Body of pancreas (tissue), 4 donors: Measurements from ENCODE around the gene LIPT2. TPM values are rescaled to one million over a fixed set of nuclear protein-coding genes. Genes with fewer than 3 reads are reported as not detected.

Source experiments
- ATAC-seq: fragments of 150-250 bp; one replicate; pipeline ENCODE4 v1.9.1; 2016
- DNase-seq, 4 donors: peaks; one replicate each; pipeline ENCODE4 v3.0.0-alpha.2; 2019
- H3K27ac ChIP-seq, 4 donors: fragments of 200-600 bp; sonication (generic); 1 replicate in 3 of 4; 2 replicates in 1 of 4; pipeline versions ENCODE4 v1.5.1 to v1.6.1; 2016 to 2019; ENCODE audit warnings: mild to moderate bottlenecking in 1 of 4, mixed read lengths in 1 of 4, moderate library complexity in 1 of 4
- H3K27me3 ChIP-seq, 2 donors: fragments of 200-600 bp; sonication (generic); one replicate each; pipeline ENCODE4 v1.6.0; 2016; ENCODE audit warnings: mild to moderate bottlenecking in 1 of 2
- H3K36me3 ChIP-seq, 2 donors: fragments of 200-600 bp; sonication (generic); replicated peaks in 1 of 2; 2 replicates each; pipeline ENCODE4 v1.5.1; 2016; ENCODE audit warnings: low read depth in 2 of 2; ENCODE audit not compliant: insufficient read depth in 1 of 2
- H3K4me1 ChIP-seq: fragments of 200-600 bp; sonication (generic); one replicate; pipeline ENCODE4 v1.6.0; 2016
- H3K4me3 ChIP-seq, 2 donors: fragments of 200-600 bp; sonication (generic); 1 replicate in 1 of 2; 2 replicates in 1 of 2; pipeline ENCODE4 v1.5.1; 2016 to 2019
- H3K9me3 ChIP-seq, 3 donors: fragments of 200-600 bp; sonication (generic); 1 replicate in 2 of 3; 2 replicates in 1 of 3; pipeline ENCODE4 v1.5.1; 2016
- CTCF ChIP-seq, 7 experiments: fragments of 450-650 bp in 4 of 7; fragments of 200-600 bp in 3 of 7; sonication (generic) in 3 of 7; IDR thresholded peaks; one replicate each; pipeline ENCODE4 v1.5.1; 2016 to 2019; ENCODE audit warnings: antibody characterized with exemption in 7 of 7
- POLR2A ChIP-seq, 3 donors: fragments of 450-650 bp; IDR thresholded peaks; one replicate each; pipeline ENCODE4 v1.6.1; 2016; ENCODE audit warnings: antibody characterized with exemption in 3 of 3, mild to moderate bottlenecking in 2 of 3
- WGBS, 2 donors: methylation state at CpG; one replicate each; pipeline ENCODE4 v1.1.5; 2017; 5-methylcytosine and 5-hydroxymethylcytosine counted together
- intact Hi-C: fragments of 100-400 bp; cut with DNase I; formaldehyde crosslinking; loops from one replicate; pipeline ENCODE4 v1.15.1; 2023
- total RNA-seq, 2 donors: library from RNA; depleted of rRNA; stranded (reverse); fragments of >200 nt; gene quantifications; one replicate each; pipeline ENCODE4 v1.1.0, GENCODE V29; 2016

Gene LIPT2
- total RNA-seq = 10 to 100 TPM in 1 of 2 donors, 1 to 10 TPM in 1; 1.3 to 20.8 TPM

- ATAC-seq (peak; percentile 95), DNase-seq (peak; percentile 98 to 99 (median 98))
- Histone ChIP-seq H3K27me3 (no peaks in the 10 kb centered on the region), H3K27ac (peak within 1 kb of the TSS; percentile 97 to 100 (median 100)), H3K36me3 (no peaks in the 10 kb centered on the region), H3K4me1 (peaks cover 13% of the 10 kb centered on the region), H3K9me3 (peaks cover 0 to 5% (median 0%) of the 10 kb centered on the region in 3 donors), H3K4me3 (peak within 1 kb of the TSS; percentile 62 to 78)
- intact Hi-C loops = no loop called here
- TF ChIP-seq CTCF (IDR thresholded peaks at IDR 0.05) = no peak
- TF ChIP-seq POLR2A (IDR thresholded peaks at IDR 0.05) = peak; percentile 90 to 94 (median 93)
- WGBS, 2 donors = 0 to 1% methylated on average over 7 to 89 of the region's 94 CpGs
Observed at GRCh38 chr11:74492974-74493790, at the start of gene LIPT2. Gene LIPT2, minus strand, starts transcription at chr11:74493724. Its CDS starts 21 bp downstream, at chr11:74493703.

DNA sequence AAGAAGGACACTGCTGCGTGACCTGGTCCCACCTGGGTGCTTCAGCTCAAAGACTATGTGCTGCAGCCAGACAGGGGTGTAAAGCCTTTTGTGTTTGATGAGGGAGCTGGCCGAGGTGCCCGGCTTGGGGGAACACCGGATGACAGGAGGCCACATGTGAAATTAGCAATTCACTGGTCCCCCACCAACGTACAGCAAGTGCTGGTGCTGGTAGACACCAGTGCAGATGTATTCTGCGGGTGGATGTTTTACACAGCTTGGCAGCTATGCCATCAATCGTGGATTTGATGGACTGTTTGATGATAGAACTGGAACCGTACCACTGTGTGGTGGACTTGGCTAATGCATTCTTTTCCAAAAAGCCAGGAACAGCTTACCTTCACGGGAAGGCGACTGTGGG is 47.9 kb upstream of the LIPT2 start:
- H3K4me1 ChIP-seq = peaks cover 8% of the 10 kb centered on the region
- intact Hi-C loops = no loop called here
- H3K27ac ChIP-seq = no peak overlapping the region
- H3K27me3 ChIP-seq = no peaks in the 10 kb centered on the region
- ATAC-seq (no peak), DNase-seq (no peak)
- TF ChIP-seq CTCF (IDR thresholded peaks at IDR 0.05) = no peak
- no peak for TF ChIP-seq POLR2A (IDR thresholded peaks at IDR 0.05)
- 87 to 92% methylated on average over 8 to 10 of the region's 10 CpGs for WGBS, 2 donors
- H3K9me3 ChIP-seq = peaks cover 0 to 10% (median 0%) of the 10 kb centered on the region in 3 donors
- H3K4me3 ChIP-seq = no peak overlapping the region
- H3K36me3 ChIP-seq = no peaks in the 10 kb centered on the region

DNA sequence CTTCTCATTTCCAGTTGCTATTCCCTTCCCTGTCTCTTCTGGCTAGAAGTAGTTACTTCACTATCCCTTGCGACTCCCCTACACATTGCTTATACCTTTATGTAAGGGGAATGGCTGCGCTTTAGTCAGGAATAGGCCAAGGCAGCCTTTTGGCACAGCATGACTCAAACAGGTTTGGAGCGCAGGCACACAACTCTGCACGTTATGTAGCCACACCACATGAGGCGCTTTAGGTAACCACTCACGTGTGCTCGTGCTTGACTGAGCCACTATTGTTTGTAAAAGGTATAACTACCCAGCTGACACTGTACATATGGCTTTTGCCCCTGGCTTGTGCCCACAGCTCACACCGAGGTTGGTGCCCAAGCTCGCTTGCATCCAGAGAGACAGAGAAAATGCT is 46.7 kb upstream of the LIPT2 start:
- TF ChIP-seq CTCF (IDR thresholded peaks at IDR 0.05) (no peak), POLR2A (IDR thresholded peaks at IDR 0.05) (no peak)
- H3K9me3 ChIP-seq = peaks cover 0 to 10% (median 0%) of the 10 kb centered on the region in 3 donors
- intact Hi-C loops = no loop called here
- H3K4me3 ChIP-seq = no peak overlapping the region
- H3K27me3 ChIP-seq = no peaks in the 10 kb centered on the region
- no peak overlapping the region for H3K27ac ChIP-seq
- no peak for ATAC-seq
- H3K36me3 ChIP-seq = no peaks in the 10 kb centered on the region
- H3K4me1 ChIP-seq = peaks cover 8% of the 10 kb centered on the region
- 92 to 99% methylated on average over 8 to 9 of the region's 9 CpGs for WGBS, 2 donors
- DNase-seq = no peak

DNA sequence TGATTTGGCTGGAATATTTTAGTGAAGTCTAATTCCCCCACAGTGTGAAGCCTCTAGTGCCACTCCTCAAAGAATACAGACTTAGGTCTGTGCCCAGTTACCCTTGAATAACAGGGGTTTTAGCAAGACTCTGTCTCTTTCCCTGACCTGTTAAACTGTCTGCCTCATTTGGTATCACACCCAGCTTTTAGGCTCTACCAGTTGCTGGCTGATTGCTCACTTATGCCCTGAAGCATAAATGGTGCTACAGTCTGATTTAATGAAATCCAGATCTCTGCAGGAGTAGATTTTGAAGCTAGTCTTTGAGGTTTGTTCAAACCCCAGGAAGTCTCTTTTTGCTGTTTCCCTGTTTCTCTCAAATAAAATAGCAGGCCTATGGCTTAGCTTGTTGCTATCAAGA is 45.2 kb upstream of the LIPT2 start:
- no peaks in the 10 kb centered on the region for H3K27me3 ChIP-seq
- DNase-seq (no peak), ATAC-seq (no peak)
- H3K27ac ChIP-seq = no peak overlapping the region
- peaks cover 3% of the 10 kb centered on the region for H3K4me1 ChIP-seq
- TF ChIP-seq POLR2A (IDR thresholded peaks at IDR 0.05) (no peak), CTCF (IDR thresholded peaks at IDR 0.05) (no peak)
- no peaks in the 10 kb centered on the region for H3K36me3 ChIP-seq
- no peak overlapping the region for H3K4me3 ChIP-seq
- intact Hi-C loops = no loop called here
- peaks cover 0 to 2% (median 0%) of the 10 kb centered on the region in 3 donors for H3K9me3 ChIP-seq
